PC-9 (cell line): ENCODE results near the gene ZNF777. TPM values are rescaled to one million over a fixed set of nuclear protein-coding genes. Genes with fewer than 3 reads are reported as not detected.
"Not testable (repeated sequence)": the region's sequence is repeated elsewhere in the genome, so short reads cannot be mapped to it uniquely, and the experiment has no call there.

Experiments used
- BruUV-seq: library from RNA; stranded (reverse); fragments of 400-500 nt; replicated peaks from 2 replicates; lab custom pipeline; 2021; lab: Mats Ljungman, UMichigan
- CTCF ChIA-PET: fragments of 300-600 bp; sonication (Branson Sonifier 250); formaldehyde crosslinking; loops from one replicate; lab custom pipeline; 2022; ENCODE audit warnings: antibody characterized with exemption; lab: Charles Lee
- POLR2A ChIA-PET: fragments of 300-600 bp; sonication (Branson Sonifier 250); formaldehyde crosslinking; loops from one replicate; lab custom pipeline; 2022; ENCODE audit warnings: antibody characterized with exemption; ENCODE audit not compliant: unreplicated experiment; lab: Charles Lee
- DNase-seq, 2 experiments: peaks; one replicate each; pipeline versions ENCODE4 v3.0.0 to v3.0.0-alpha.2; 2015 to 2022; ENCODE audit warnings: mixed read lengths in 1 of 2
- H2AFZ ChIP-seq: fragments of 200-600 bp; sonication (generic); 2 replicates; pipeline ENCODE4 v1.8.1; 2017; ENCODE audit warnings: antibody characterized with exemption
- H3F3A ChIP-seq: fragments of 200-600 bp; sonication (generic); 2 replicates; pipeline ENCODE4 v1.8.1; 2017; ENCODE audit warnings: antibody characterized with exemption, mild to moderate bottlenecking, low read depth; ENCODE audit not compliant: insufficient read depth
- H3K27ac ChIP-seq: fragments of 200-600 bp; sonication (generic); 2 replicates; pipeline ENCODE4 v1.6.1; 2016; ENCODE audit warnings: mixed run types
- H3K27me3 ChIP-seq: fragments of 200-600 bp; sonication (generic); 2 replicates; pipeline ENCODE4 v1.6.1; 2016; ENCODE audit warnings: low read depth, mixed run types; ENCODE audit not compliant: insufficient read depth
- H3K36me3 ChIP-seq: fragments of 200-600 bp; sonication (generic); 2 replicates; pipeline ENCODE4 v1.6.1; 2016; ENCODE audit warnings: low read depth, mixed run types
- H3K4me1 ChIP-seq: fragments of 200-600 bp; sonication (generic); replicated peaks from 2 replicates; pipeline ENCODE4 v1.6.1; 2016; ENCODE audit warnings: mixed run types; ENCODE audit not compliant: insufficient read depth
- H3K4me2 ChIP-seq: fragments of 200-600 bp; sonication (generic); 2 replicates; pipeline ENCODE4 v1.6.1; 2017; ENCODE audit warnings: mixed run types
- H3K4me3 ChIP-seq: fragments of 200-600 bp; sonication (generic); 2 replicates; pipeline ENCODE4 v1.6.1; 2016; ENCODE audit warnings: mixed run types
- H3K79me2 ChIP-seq: fragments of 200-600 bp; sonication (generic); 2 replicates; pipeline ENCODE4 v1.6.1; 2017; ENCODE audit warnings: low read depth, mixed run types
- H3K9me2 ChIP-seq: fragments of 200-600 bp; sonication (generic); 2 replicates; pipeline ENCODE4 v1.8.1; 2017; ENCODE audit warnings: mild to moderate bottlenecking; ENCODE audit not compliant: insufficient read depth
- H3K9me3 ChIP-seq: fragments of 200-600 bp; sonication (generic); 2 replicates; pipeline ENCODE4 v1.8.1; 2016; ENCODE audit warnings: low read depth; ENCODE audit not compliant: insufficient read depth
- H4K20me1 ChIP-seq: fragments of 200-600 bp; sonication (generic); 2 replicates; pipeline ENCODE4 v1.8.1; 2017; ENCODE audit not compliant: insufficient read depth
- CTCF ChIP-seq: fragments of 200-600 bp; sonication (generic); conservative IDR thresholded peaks from 2 replicates; pipeline ENCODE4 v1.6.1; 2017; ENCODE audit warnings: mixed run types, antibody characterized with exemption, mild to moderate bottlenecking, moderate library complexity
- EZH2 ChIP-seq: fragments of 200-600 bp; sonication (generic); IDR thresholded peaks from 2 replicates; pipeline ENCODE4 v1.8.0; 2017; ENCODE audit warnings: antibody characterized with exemption, low read depth
- intact Hi-C: fragments of 100-400 bp; cut with micrococcal nuclease; formaldehyde crosslinking; loops from one replicate; pipeline ENCODE4 v1.10.0; 2022; ENCODE audit not compliant: unreplicated experiment
- total RNA-seq: library from RNA; stranded (reverse); gene quantifications from 2 replicates; pipeline ENCODE4 v1.2.3, GENCODE V29; 2021

The ZNF777 gene
- total RNA-seq, 1 experiment from 2014 or later: 13.3 TPM

- H3K27me3 ChIP-seq, H4K20me1 ChIP-seq, H3K9me3 ChIP-seq, H2AFZ ChIP-seq, H3F3A ChIP-seq, CTCF ChIA-PET, H3K9me2 ChIP-seq, DNase-seq, H3K36me3 ChIP-seq, H3K4me3 ChIP-seq, H3K79me2 ChIP-seq: not testable (repeated sequence)
- Histone ChIP-seq H3K27ac (peak overlapping the region; percentile 43), H3K4me1 (peaks cover 38% of the 10 kb centered on the region), H3K4me2 (peak overlapping the region; percentile 12)
- POLR2A ChIA-PET: interaction anchor here (0.7 kb wide), 2 partner anchors 15 to 52 kb away, joined by 3 to 6 read pairs; no protein-coding TSS in a partner anchor
- intact Hi-C loops: loop anchor here (2.0 kb wide), 2 partner anchors 16 to 56 kb away; no protein-coding TSS in a partner anchor
- BruUV-seq: TSS peak; percentile 84
Measured at GRCh38 chr7:149386514-149386913, 74.3 kb downstream of the ZNF777 start.

GRCh38 chr7:149385195-149385950, 75.5 kb downstream of the ZNF777 start:
- no TSS peak for BruUV-seq
- peaks cover 7% of the 10 kb centered on the region for H3F3A ChIP-seq
- POLR2A ChIA-PET: interaction anchor here (0.7 to 0.8 kb wide), 2 partner anchors 37 to 238 kb away, joined by 7 to 18 read pairs; no protein-coding TSS in a partner anchor

More at GRCh38 chr7:149385195-149385950, 75.5 kb downstream of the ZNF777 start:
- Histone ChIP-seq H3K4me2 (peak overlapping the region; percentile 11; the same call in 1 of the 2 replicates), H3K9me2 (no peaks in the 10 kb centered on the region), H3K27me3 (no peaks in the 10 kb centered on the region), H3K4me3 (no peak overlapping the region), H4K20me1 (no peaks in the 10 kb centered on the region), H2AFZ (no peak overlapping the region), H3K9me3 (no peaks in the 10 kb centered on the region; the same call in 1 of the 2 replicates), H3K27ac (peak overlapping the region; percentile 43), H3K79me2 (no peaks in the 10 kb centered on the region), H3K36me3 (no peaks in the 10 kb centered on the region), H3K4me1 (peaks cover 38% of the 10 kb centered on the region)
- no peak for DNase-seq
- no peak for TF ChIP-seq EZH2
- TF ChIP-seq CTCF: no peak
- intact Hi-C loops: no loop called here
- CTCF ChIA-PET: interaction anchor here (0.6 to 1.3 kb wide), 5 partner anchors 8 to 421 kb away, joined by 3 to 6 read pairs (median 5); no protein-coding TSS in a partner anchor

Other genes starting within 250 kb of the ZNF777 start
- gene ZNF212, start 221.4 kb downstream of the ZNF777 start, total RNA-seq: 16.9 and 22.3 TPM in 2 replicates
- 15.8 and 22.2 TPM in 2 replicates for gene ZNF783, start 198.9 kb downstream of the ZNF777 start, total RNA-seq
- gene ZNF746, start 36.7 kb upstream of the ZNF777 start, total RNA-seq: 19.2 and 19.3 TPM in 2 replicates